ENCODE measurements around the gene SSTR4.

- TF ChIP-seq CTCF (conservative IDR thresholded peaks at IDR 0.05): no peak
- TF ChIP-seq EZH2 (IDR thresholded peaks at IDR 0.05; ENCODE audit: low read depth): no peak
Observed at GRCh38 chr20:23019403-23019802, 15.7 kb upstream of the SSTR4 start.

Data from PC-9 (cell line).